HG03060 (cell line): ENCODE results near the gene ADAR.

Experiments used
- ATAC-seq: cut with Tn5 transposase; IDR thresholded peaks from one replicate; pipeline ENCODE4 v1.9.1; 2021; ENCODE audit warnings: low read depth, moderate number of reproducible peaks; ENCODE audit not compliant: unreplicated experiment

Gene ADAR

GRCh38 chr1:154559466-154560044, 48.4 kb downstream of the ADAR start:
- ATAC-seq, result peak; percentile 46

DNA sequence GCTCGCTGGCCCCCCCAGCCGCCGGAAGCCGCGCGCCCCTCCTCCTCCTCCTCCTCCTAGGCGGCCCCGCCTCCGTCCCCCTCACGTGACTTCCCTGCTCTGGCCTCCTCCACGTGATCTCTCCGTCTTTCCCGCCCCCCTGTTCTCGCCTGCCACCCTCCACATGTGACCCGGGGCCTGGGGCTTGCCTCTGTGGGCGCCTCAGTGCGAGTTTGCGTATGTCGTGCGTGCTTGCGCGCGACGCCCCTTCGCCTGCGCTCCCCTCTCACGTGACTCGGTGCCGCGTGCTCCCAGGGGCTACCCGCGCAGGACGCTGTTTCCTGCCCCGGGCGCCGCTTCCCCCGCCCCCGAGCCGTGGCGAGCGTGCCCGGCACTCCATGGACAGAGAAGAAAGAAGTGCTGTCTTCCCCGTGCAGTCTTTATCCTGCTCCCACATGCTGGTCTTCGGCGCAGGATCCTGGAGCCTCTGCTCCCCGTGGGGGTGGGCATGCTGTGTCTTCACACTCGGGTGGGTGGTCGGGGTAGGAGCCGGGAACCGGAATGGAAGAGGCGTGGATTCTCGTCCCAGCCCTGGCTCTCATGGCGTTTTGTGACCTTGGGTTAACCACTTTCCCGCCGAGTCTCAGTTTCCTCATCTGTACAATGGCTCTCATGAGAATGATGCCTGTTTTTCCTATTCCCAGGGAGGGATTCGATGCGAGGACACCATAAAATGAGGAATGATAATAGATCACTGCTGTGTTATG, 49.1 kb downstream of the ADAR start:
- ATAC-seq, result peak; percentile 77

DNA sequence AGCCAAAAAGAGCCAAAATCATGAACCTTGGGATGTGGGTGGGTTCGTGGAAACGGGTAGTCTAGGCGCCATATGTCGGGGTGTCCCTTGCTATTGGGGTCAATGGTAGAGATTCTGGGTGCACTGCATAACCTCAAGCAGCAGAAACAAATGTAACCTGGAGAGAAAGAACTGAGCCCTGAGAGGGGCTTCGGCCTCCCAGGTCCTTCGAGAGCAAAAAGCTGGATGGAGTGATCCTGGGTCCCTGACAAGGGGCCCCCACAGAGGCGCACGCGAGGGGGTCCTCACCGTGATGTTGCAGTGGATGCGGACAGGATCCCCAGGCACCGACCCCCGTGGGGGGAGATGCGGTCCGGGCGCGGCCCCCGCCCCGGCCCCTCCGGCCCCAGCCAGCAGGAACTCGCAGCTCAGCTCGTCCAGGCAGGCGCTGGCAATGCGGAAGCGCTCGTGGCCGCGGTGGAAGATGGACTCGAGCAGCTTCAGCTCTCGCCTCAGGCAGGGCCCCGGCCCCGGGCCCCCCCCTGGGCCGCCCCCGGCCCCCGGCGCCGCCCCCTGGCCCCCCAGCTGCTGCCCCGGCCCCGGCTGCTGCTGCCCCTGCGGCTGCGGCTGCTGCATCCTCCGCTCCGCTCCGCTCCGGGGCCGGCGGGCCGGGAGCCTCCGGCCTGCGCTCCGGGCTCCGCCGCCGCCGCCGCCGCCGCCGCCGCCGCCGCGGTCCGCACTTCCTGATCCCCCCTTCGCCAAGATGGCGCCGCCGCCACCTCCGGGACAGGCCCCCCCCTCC, 49.9 kb downstream of the ADAR start, which contains the start of gene UBE2Q1:
Gene UBE2Q1 (minus strand): TSS at position 724 of the 781 bp plus-strand sequence. CDS start 109 bp downstream, at position 615.
- ATAC-seq, result no peak

DNA sequence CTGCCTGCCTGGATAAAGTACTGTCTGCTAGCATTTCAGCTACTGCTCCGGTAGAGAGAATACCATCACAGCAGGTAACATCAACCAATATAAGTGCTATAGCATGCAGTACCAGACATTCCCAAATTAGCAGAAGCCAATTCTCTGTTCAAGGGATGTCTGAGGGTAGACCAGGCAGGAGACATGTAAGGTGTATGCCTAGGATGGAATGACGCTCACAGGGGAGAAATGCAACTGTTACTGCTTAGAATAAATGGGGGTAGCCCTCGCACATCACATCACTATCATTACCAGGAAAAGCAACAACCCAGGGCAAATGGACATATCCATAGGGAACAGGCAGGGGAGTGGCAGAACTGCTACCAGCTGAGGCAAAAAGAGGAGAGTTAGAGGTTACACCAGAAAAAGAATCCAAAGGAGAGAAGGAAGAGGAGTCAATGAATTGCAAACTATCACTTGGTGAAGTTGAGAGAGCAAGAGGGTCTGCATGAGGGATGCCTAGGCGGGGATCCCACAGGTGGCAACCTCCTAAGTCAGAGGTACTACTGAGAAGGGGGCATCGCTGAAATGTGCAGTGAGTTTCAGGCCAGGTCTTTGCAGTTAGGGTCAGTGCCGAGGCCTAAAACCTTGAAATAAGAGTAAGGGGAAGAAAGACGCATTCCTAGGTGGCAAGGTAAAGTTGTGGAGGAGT, 50.6 kb downstream of the ADAR start:
- no peak for ATAC-seq

DNA sequence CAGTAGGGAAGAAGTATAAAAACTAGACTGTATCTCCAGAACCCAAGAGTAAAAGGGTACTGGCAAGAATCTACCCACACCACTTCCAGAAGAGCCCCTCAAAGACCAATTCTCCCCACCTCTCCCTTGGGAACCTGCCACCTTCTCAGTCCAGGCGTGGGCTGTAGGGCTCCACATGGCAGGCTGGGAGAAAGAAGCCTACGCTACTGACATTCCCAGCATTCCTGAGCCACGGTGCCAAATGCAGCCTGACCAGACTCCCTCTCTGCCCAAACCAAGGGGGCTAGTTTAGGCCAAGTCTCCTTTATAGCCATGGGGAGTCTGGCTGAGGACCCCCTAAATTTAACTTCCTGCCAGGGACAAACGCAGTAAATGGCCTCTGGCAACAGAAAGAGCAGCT, 51.6 kb downstream of the ADAR start:
- no peak for ATAC-seq

GRCh38 chr1:154553056-154554030, 54.6 kb downstream of the ADAR start:
- no peak for ATAC-seq

GRCh38 chr1:154552036-154552435, 56.0 kb downstream of the ADAR start:
- no peak for ATAC-seq

GRCh38 chr1:154551474-154551873, 56.5 kb downstream of the ADAR start:
- ATAC-seq, result no peak

- ATAC-seq, result no peak
These were observed 57.3 kb downstream of the ADAR start for GRCh38 chr1:154550657-154551056.

- no peak for ATAC-seq
These were observed 57.9 kb downstream of the ADAR start for GRCh38 chr1:154550070-154550469.

GRCh38 chr1:154549202-154549770, 58.7 kb downstream of the ADAR start:
- ATAC-seq, result no peak

GRCh38 chr1:154548028-154548427, 60.0 kb downstream of the ADAR start:
- ATAC-seq, result no peak

- ATAC-seq, result no peak
These were observed 60.8 kb downstream of the ADAR start for GRCh38 chr1:154547105-154547732.

DNA sequence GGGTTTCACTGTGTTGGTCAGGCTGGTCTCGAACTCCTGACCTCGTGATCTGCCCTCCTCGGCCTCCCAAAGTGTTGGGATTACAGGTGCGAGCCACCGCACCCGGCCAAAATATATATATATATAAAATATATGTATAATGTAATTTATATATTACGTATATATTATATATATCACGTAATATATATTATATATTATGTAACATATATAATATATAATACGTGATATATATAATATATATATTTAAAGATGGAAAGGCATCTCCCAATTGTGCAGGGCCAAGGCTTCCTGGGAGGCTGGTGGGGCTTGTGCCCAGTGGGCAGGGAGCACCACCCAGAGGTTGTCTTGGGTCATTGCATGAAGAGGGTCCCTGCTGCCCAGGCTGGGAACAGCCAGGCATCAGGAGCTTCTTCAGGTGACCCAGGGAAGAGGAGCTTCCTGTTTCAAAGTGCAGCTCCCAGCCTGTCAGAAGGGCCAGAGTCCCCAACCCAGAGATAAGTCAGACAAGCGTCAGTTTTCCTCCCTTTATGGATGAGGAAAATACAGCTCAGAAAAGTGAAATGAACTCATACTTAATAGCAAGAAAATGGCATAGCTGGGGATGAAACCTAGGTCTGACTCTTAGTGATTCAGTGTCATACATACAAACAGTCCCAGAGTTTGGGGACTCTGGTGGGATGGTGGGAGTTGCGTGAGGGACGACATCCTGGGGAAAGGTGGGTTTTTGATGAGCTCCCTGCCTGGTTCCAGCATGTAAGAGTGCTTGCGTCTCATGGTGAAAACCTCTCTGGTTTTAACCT, 61.5 kb downstream of the ADAR start:
- ATAC-seq, result no peak

DNA sequence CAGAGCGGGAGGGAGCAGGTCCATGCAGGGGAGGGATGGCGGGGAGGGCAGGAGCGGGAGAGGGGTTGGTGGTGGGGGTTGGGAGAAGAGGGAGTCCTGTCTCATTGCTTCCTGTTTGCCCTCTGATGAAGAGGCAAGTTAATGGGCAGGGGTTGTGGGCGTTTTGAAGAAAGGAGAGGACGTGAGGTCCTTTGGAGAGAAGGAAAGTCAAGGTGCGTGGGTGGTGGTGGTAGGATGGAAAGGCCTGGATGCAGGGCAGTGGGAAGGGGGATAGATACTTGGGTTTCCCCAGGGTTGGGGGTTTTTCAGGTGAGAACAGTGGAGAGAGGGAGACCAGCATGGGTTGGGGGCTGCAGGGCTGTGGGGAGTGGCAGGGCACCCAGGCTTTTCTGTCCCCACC, 66.8 kb downstream of the ADAR start:
- ATAC-seq, result no peak

DNA sequence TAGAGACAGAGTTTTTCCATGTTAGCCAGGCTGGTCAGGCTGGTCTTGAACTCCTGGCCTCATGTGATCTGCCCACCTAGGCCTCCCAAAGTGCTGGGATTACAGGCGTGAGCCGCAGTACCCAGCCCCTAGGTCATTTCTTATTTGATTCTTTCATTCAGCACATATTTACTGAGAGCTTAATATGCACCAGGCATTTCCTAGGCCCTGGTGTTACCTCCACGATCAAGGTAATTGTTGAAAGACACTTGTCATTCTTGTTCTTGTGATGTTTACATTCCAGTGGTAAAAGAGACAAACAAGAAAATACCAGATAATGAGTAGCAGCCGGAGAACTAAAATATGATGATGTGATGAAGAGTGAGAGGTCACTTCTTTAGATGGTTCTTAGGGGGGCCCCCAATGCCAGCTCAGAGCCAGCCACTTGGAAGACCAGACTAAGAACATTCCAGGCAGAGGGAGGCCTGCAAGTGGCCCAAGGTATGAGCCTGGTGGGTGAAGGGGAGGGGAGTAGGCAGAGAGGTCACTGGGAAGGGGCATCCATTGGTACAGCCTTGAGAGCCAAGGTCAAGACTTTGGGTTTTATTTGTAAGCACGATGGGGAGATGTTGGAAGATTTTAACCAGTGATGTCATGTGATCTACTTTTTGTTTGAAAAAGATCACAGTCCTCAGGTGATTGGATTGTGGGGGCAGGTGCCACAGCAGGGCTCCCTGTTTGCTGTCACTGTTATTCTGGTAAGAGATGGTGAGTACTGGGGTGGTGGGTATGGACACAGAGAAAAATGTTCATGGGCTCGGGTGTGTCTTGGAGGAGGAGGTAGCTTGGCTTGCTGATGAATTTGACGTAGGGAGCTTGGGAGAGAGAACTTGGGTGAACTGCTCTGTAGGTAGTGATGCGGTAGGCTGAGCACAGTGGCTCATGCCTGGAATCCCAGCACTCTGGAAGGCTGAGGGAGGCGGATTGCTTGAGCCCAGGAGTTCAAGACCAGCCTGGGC, 68.2 kb downstream of the ADAR start:
- no peak for ATAC-seq

GRCh38 chr1:154536570-154536969, 71.4 kb downstream of the ADAR start:
- no peak for ATAC-seq
